ENCODE data around the gene HIP1R.

Gene HIP1R

GRCh38 chr12:122842505-122843405 is 7.5 kb downstream of the HIP1R start:
- H3K4me3 ChIP-seq (ENCODE audit: low read depth in 1 of 5, low read length in 5 of 5): no peak overlapping the region
- peaks cover 0 to 3% (median 0%) of the 10 kb centered on the region in 5 donors for H3K27me3 ChIP-seq (ENCODE audit: control insufficient read depth in 5 of 5, insufficient read depth in 4 of 5, low read length in 5 of 5)
- no peak overlapping the region for H3K9ac ChIP-seq (ENCODE audit: low read length in 5 of 5)
- H3K4me1 ChIP-seq (ENCODE audit: control insufficient read depth in 5 of 5, insufficient read depth in 5 of 5, low read length in 5 of 5): peaks cover 0 to 58% (median 3%) of the 10 kb centered on the region in 5 donors
- H3K36me3 ChIP-seq (ENCODE audit: control insufficient read depth in 5 of 5, insufficient read depth in 5 of 5, low read length in 5 of 5): peaks cover 0 to 5% (median 0%) of the 10 kb centered on the region in 5 donors
- no peak overlapping the region for H3K27ac ChIP-seq (ENCODE audit: low read depth, low read length)
- peaks cover 0 to 4% (median 0%) of the 10 kb centered on the region in 5 donors for H3K9me3 ChIP-seq (ENCODE audit: control insufficient read depth in 5 of 5, low read length in 5 of 5)

GRCh38 chr12:122843455-122843854 is 8.2 kb downstream of the HIP1R start:
- Histone ChIP-seq H3K27me3 (ENCODE audit: control insufficient read depth in 5 of 5, insufficient read depth in 4 of 5, low read length in 5 of 5) (peaks cover 0 to 3% (median 0%) of the 10 kb centered on the region in 5 donors), H3K9ac (ENCODE audit: low read length in 5 of 5) (no peak overlapping the region), H3K4me1 (ENCODE audit: control insufficient read depth in 5 of 5, insufficient read depth in 5 of 5, low read length in 5 of 5) (peaks cover 0 to 51% (median 3%) of the 10 kb centered on the region in 5 donors), H3K36me3 (ENCODE audit: control insufficient read depth in 5 of 5, insufficient read depth in 5 of 5, low read length in 5 of 5) (peaks cover 0 to 8% (median 2%) of the 10 kb centered on the region in 5 donors), H3K4me3 (ENCODE audit: low read depth in 1 of 5, low read length in 5 of 5) (no peak overlapping the region), H3K9me3 (ENCODE audit: control insufficient read depth in 5 of 5, low read length in 5 of 5) (peaks cover 0 to 3% (median 0%) of the 10 kb centered on the region in 5 donors), H3K27ac (ENCODE audit: low read depth, low read length) (no peak overlapping the region)

- H3K27ac ChIP-seq (ENCODE audit: low read depth, low read length): no peak overlapping the region
- H3K4me1 ChIP-seq (ENCODE audit: control insufficient read depth in 5 of 5, insufficient read depth in 5 of 5, low read length in 5 of 5): peaks cover 0 to 52% (median 3%) of the 10 kb centered on the region in 5 donors
- H3K27me3 ChIP-seq (ENCODE audit: control insufficient read depth in 5 of 5, insufficient read depth in 4 of 5, low read length in 5 of 5): peaks cover 0 to 3% (median 0%) of the 10 kb centered on the region in 5 donors
- H3K9me3 ChIP-seq (ENCODE audit: control insufficient read depth in 5 of 5, low read length in 5 of 5): no peaks in the 10 kb centered on the region
- no peak overlapping the region for H3K9ac ChIP-seq (ENCODE audit: low read length in 5 of 5)
- peaks cover 0 to 11% (median 3%) of the 10 kb centered on the region in 5 donors for H3K36me3 ChIP-seq (ENCODE audit: control insufficient read depth in 5 of 5, insufficient read depth in 5 of 5, low read length in 5 of 5)
- H3K4me3 ChIP-seq (ENCODE audit: low read depth in 1 of 5, low read length in 5 of 5): no peak overlapping the region
Observed at GRCh38 chr12:122844366-122844971, 9.2 kb downstream of the HIP1R start.

GRCh38 chr12:122845041-122845864 is 10.0 kb downstream of the HIP1R start:
- H3K9me3 ChIP-seq (ENCODE audit: control insufficient read depth in 5 of 5, low read length in 5 of 5): no peaks in the 10 kb centered on the region
- H3K36me3 ChIP-seq (ENCODE audit: control insufficient read depth in 5 of 5, insufficient read depth in 5 of 5, low read length in 5 of 5): peaks cover 0 to 15% (median 3%) of the 10 kb centered on the region in 5 donors
- no peak overlapping the region for H3K9ac ChIP-seq (ENCODE audit: low read length in 5 of 5)
- H3K27me3 ChIP-seq (ENCODE audit: control insufficient read depth in 5 of 5, insufficient read depth in 4 of 5, low read length in 5 of 5): peaks cover 0 to 3% (median 0%) of the 10 kb centered on the region in 5 donors
- H3K27ac ChIP-seq (ENCODE audit: low read depth, low read length): no peak overlapping the region
- H3K4me1 ChIP-seq (ENCODE audit: control insufficient read depth in 5 of 5, insufficient read depth in 5 of 5, low read length in 5 of 5): peaks cover 0 to 50% (median 3%) of the 10 kb centered on the region in 5 donors
- H3K4me3 ChIP-seq (ENCODE audit: low read depth in 1 of 5, low read length in 5 of 5): no peak overlapping the region

- Histone ChIP-seq H3K9me3 (ENCODE audit: control insufficient read depth in 5 of 5, low read length in 5 of 5) (no peaks in the 10 kb centered on the region), H3K4me3 (ENCODE audit: low read depth in 1 of 5, low read length in 5 of 5) (no peak overlapping the region), H3K27me3 (ENCODE audit: control insufficient read depth in 5 of 5, insufficient read depth in 4 of 5, low read length in 5 of 5) (peaks cover 0 to 3% (median 0%) of the 10 kb centered on the region in 5 donors), H3K36me3 (ENCODE audit: control insufficient read depth in 5 of 5, insufficient read depth in 5 of 5, low read length in 5 of 5) (peaks cover 0 to 15% (median 3%) of the 10 kb centered on the region in 5 donors), H3K9ac (ENCODE audit: low read length in 5 of 5) (no peak overlapping the region), H3K27ac (ENCODE audit: low read depth, low read length) (no peak overlapping the region), H3K4me1 (ENCODE audit: control insufficient read depth in 5 of 5, insufficient read depth in 5 of 5, low read length in 5 of 5) (peaks cover 0 to 49% (median 3%) of the 10 kb centered on the region in 5 donors)
Observed at GRCh38 chr12:122845865-122846621, 10.8 kb downstream of the HIP1R start.

GRCh38 chr12:122846622-122847515 is 11.6 kb downstream of the HIP1R start:
- Histone ChIP-seq H3K27me3 (ENCODE audit: control insufficient read depth in 5 of 5, insufficient read depth in 4 of 5, low read length in 5 of 5) (no peaks in the 10 kb centered on the region), H3K4me3 (ENCODE audit: low read depth in 1 of 5, low read length in 5 of 5) (no peak overlapping the region), H3K27ac (ENCODE audit: low read depth, low read length) (no peak overlapping the region), H3K36me3 (ENCODE audit: control insufficient read depth in 5 of 5, insufficient read depth in 5 of 5, low read length in 5 of 5) (peaks cover 0 to 15% (median 3%) of the 10 kb centered on the region in 5 donors), H3K9me3 (ENCODE audit: control insufficient read depth in 5 of 5, low read length in 5 of 5) (no peaks in the 10 kb centered on the region), H3K4me1 (ENCODE audit: control insufficient read depth in 5 of 5, insufficient read depth in 5 of 5, low read length in 5 of 5) (peaks cover 0 to 47% (median 3%) of the 10 kb centered on the region in 5 donors), H3K9ac (ENCODE audit: low read length in 5 of 5) (no peak overlapping the region)

- peaks cover 0 to 2% (median 0%) of the 10 kb centered on the region in 5 donors for H3K27me3 ChIP-seq (ENCODE audit: control insufficient read depth in 5 of 5, insufficient read depth in 4 of 5, low read length in 5 of 5)
- H3K4me3 ChIP-seq (ENCODE audit: low read depth in 1 of 5, low read length in 5 of 5): no peak overlapping the region
- H3K9ac ChIP-seq (ENCODE audit: low read length in 5 of 5): no peak overlapping the region
- no peak overlapping the region for H3K27ac ChIP-seq (ENCODE audit: low read depth, low read length)
- H3K36me3 ChIP-seq (ENCODE audit: control insufficient read depth in 5 of 5, insufficient read depth in 5 of 5, low read length in 5 of 5): peaks cover 0 to 15% (median 3%) of the 10 kb centered on the region in 5 donors
- H3K9me3 ChIP-seq (ENCODE audit: control insufficient read depth in 5 of 5, low read length in 5 of 5): no peaks in the 10 kb centered on the region
- peaks cover 1 to 47% (median 7%) of the 10 kb centered on the region in 5 donors for H3K4me1 ChIP-seq (ENCODE audit: control insufficient read depth in 5 of 5, insufficient read depth in 5 of 5, low read length in 5 of 5)
Observed at GRCh38 chr12:122847516-122847836, 12.2 kb downstream of the HIP1R start.

- H3K27me3 ChIP-seq (ENCODE audit: control insufficient read depth in 5 of 5, insufficient read depth in 4 of 5, low read length in 5 of 5): peaks cover 0 to 3% (median 0%) of the 10 kb centered on the region in 5 donors
- peaks cover 5 to 47% (median 10%) of the 10 kb centered on the region in 5 donors for H3K4me1 ChIP-seq (ENCODE audit: control insufficient read depth in 5 of 5, insufficient read depth in 5 of 5, low read length in 5 of 5)
- peaks cover 0 to 15% (median 3%) of the 10 kb centered on the region in 5 donors for H3K36me3 ChIP-seq (ENCODE audit: control insufficient read depth in 5 of 5, insufficient read depth in 5 of 5, low read length in 5 of 5)
- H3K9ac ChIP-seq (ENCODE audit: low read length in 5 of 5): no peak overlapping the region
- H3K9me3 ChIP-seq (ENCODE audit: control insufficient read depth in 5 of 5, low read length in 5 of 5): no peaks in the 10 kb centered on the region
- no peak overlapping the region for H3K4me3 ChIP-seq (ENCODE audit: low read depth in 1 of 5, low read length in 5 of 5)
- no peak overlapping the region for H3K27ac ChIP-seq (ENCODE audit: low read depth, low read length)
Observed at GRCh38 chr12:122847921-122848421, 12.7 kb downstream of the HIP1R start.
